Adrenal gland (tissue), 12 donors: Measurements from ENCODE around the gene PACSIN1. TPM values are rescaled to one million over a fixed set of nuclear protein-coding genes. Genes with fewer than 3 reads are reported as not detected.

Source experiments
- DNase-seq, 7 donors: peaks; one replicate each; pipeline ENCODE4 v3.0.0-alpha.2; 2019 to 2020
- H3K27ac ChIP-seq, 5 donors: fragments of 200-600 bp; sonication (generic) in 4 of 5; 1 replicate in 3 of 5; 2 replicates in 2 of 5; pipeline versions ENCODE4 v1.5.1 to v1.8.0; 2016 to 2020; ENCODE audit warnings: mild to moderate bottlenecking in 1 of 5
- H3K27me3 ChIP-seq: fragments of 200-600 bp; 2 replicates; pipeline ENCODE4 v1.8.0; 2021
- H3K36me3 ChIP-seq, 2 donors: fragments of 200-600 bp; replicated peaks in 1 of 2; 1 replicate in 1 of 2; 2 replicates in 1 of 2; pipeline versions ENCODE4 v1.5.1 to v1.8.0; 2018 to 2022
- H3K4me1 ChIP-seq, 2 donors: fragments of 200-600 bp; replicated peaks in 1 of 2; 1 replicate in 1 of 2; 2 replicates in 1 of 2; pipeline versions ENCODE4 v1.5.1 to v1.8.0; 2018 to 2021
- H3K4me3 ChIP-seq, 4 donors: fragments of 200-600 bp; sonication (generic) in 3 of 4; one replicate each; pipeline ENCODE4 v1.5.1; 2016 to 2018
- H3K9me3 ChIP-seq, 3 donors: fragments of 200-600 bp; sonication (generic) in 1 of 3; replicated peaks in 1 of 3; 1 replicate in 2 of 3; 2 replicates in 1 of 3; pipeline versions ENCODE4 v1.5.1 to v1.8.0; 2016 to 2021
- CTCF ChIP-seq, 6 experiments: fragments of 450-650 bp in 4 of 6; fragments of 200-600 bp in 2 of 6; sonication (generic) in 1 of 6; IDR thresholded peaks; 1 replicate in 5 of 6; 2 replicates in 1 of 6; pipeline versions ENCODE4 v1.5.1 to v1.8.0; 2016 to 2021; ENCODE audit warnings: antibody characterized with exemption in 6 of 6, mild to moderate bottlenecking in 2 of 6, moderate library complexity in 1 of 6
- POLR2A ChIP-seq, 2 donors: fragments of 450-650 bp; IDR thresholded peaks; one replicate each; pipeline ENCODE4 v1.6.1; 2017; ENCODE audit warnings: antibody characterized with exemption in 2 of 2, mild to moderate bottlenecking in 2 of 2, moderate library complexity in 1 of 2
- WGBS, 4 donors: extraction: QIAGEN DNeasy Blood & Tissue Kit in 2 of 4; methylation state at CpG; one replicate each; pipeline versions ENCODE4 v1.1.5 to v1.1.7; 2013 to 2017; 5-methylcytosine and 5-hydroxymethylcytosine counted together
- intact Hi-C, 2 donors: fragments of 100-400 bp; cut with DNase I; formaldehyde crosslinking; loops; one replicate each; pipeline versions ENCODE4 v1.14.1 to v1.15.0; 2022 to 2023
- polyA plus RNA-seq, 3 donors: library from polyadenylated mRNA; stranded (reverse); fragments of 200-250 nt in 2 of 3; fragments of 350-450 nt in 1 of 3; fragmentation: Illumina TruSeq in 1 of 3; extraction: RNeasy Lipid Tissue Mini Kit (QIAGEN cat#74804) in 1 of 3; gene quantifications; one replicate each; pipeline ENCODE4 v1.2.3, GENCODE V29; 2013 to 2014
- total RNA-seq, 9 donors: library from RNA; depleted of rRNA in 4 of 9; stranded (reverse); fragments of >200 nt in 4 of 9; fragments of 120-200 nt in 1 of 9; fragmentation: NEBNext Ultra II Directional in 1 of 9; extraction: Animal tissue kit (Norgen Biotek cat#: 25700) in 1 of 9; gene quantifications; one replicate each; pipeline versions ENCODE4 v1.1.0 to v1.2.4, GENCODE V29; 2013 to 2023
- donor health status: healthy with polysubstance abuse.
- donor health status: Bipolar disorder and iron deficiency.
- donor health status: DM: yes; HTN: yes; CAD: no.
- donor health status: DM: no; HTN: no; CAD: no.
- donor health status: DM: no; HTN: no; CAD: no.
- donor health status: DM: yes; HTN: yes; CAD: no.

The PACSIN1 gene
- total and polyA plus RNA-seq, 12 donors = 0.19 to 2.9 (median 0.73) TPM; not detected in 2

- H3K27ac ChIP-seq = no peak overlapping the region
- intact Hi-C loops = no loop called here
- no peak for DNase-seq
- TF ChIP-seq POLR2A (IDR thresholded peaks at IDR 0.05) (no peak), CTCF (IDR thresholded peaks at IDR 0.05) (no peak)
- H3K36me3 ChIP-seq = no peaks in the 10 kb centered on the region
- no peaks in the 10 kb centered on the region for H3K9me3 ChIP-seq
- no peak overlapping the region for H3K4me3 ChIP-seq
- H3K4me1 ChIP-seq = peaks cover 5 to 7% of the 10 kb centered on the region in 2 donors
- 56 to 96% (median 80%) methylated on average over 3 to 5 of the region's 5 CpGs for WGBS, 4 donors
- H3K27me3 ChIP-seq = no peaks in the 10 kb centered on the region
These were observed 21.7 kb downstream of the PACSIN1 start for GRCh38 chr6:34487536-34487935.

GRCh38 chr6:34489207-34489805 is 23.4 kb downstream of the PACSIN1 start:
- H3K27me3 ChIP-seq = no peaks in the 10 kb centered on the region
- H3K9me3 ChIP-seq = no peaks in the 10 kb centered on the region
- H3K4me1 ChIP-seq = peaks cover 5 to 7% of the 10 kb centered on the region in 2 donors
- no peak for DNase-seq
- WGBS, 4 donors = 73 to 90% (median 83%) methylated on average over 6 to 9 of the region's 9 CpGs
- TF ChIP-seq POLR2A (IDR thresholded peaks at IDR 0.05) = no peak
- TF ChIP-seq CTCF (IDR thresholded peaks at IDR 0.05) = no peak
- no peaks in the 10 kb centered on the region for H3K36me3 ChIP-seq
- intact Hi-C loops = no loop called here
- H3K27ac ChIP-seq = no peak overlapping the region
- no peak overlapping the region for H3K4me3 ChIP-seq

GRCh38 chr6:34490390-34491090 is 24.7 kb downstream of the PACSIN1 start:
- Histone ChIP-seq H3K27me3 (no peaks in the 10 kb centered on the region), H3K27ac (no peak overlapping the region), H3K9me3 (no peaks in the 10 kb centered on the region), H3K4me3 (no peak overlapping the region), H3K36me3 (no peaks in the 10 kb centered on the region), H3K4me1 (peaks cover 5 to 7% of the 10 kb centered on the region in 2 donors)
- 73 to 80% (median 75%) methylated on average over 16 to 20 of the region's 20 CpGs for WGBS, 4 donors
- intact Hi-C loops = no loop called here
- DNase-seq = no peak
- no peak for TF ChIP-seq POLR2A (IDR thresholded peaks at IDR 0.05)
- no peak for TF ChIP-seq CTCF (IDR thresholded peaks at IDR 0.05)

- DNase-seq = peak in 5 of 7 donors; percentile 30 to 57 (median 52)
- Histone ChIP-seq H3K36me3 (no peaks in the 10 kb centered on the region), H3K4me3 (no peak overlapping the region), H3K9me3 (no peaks in the 10 kb centered on the region), H3K27ac (no peak overlapping the region), H3K27me3 (no peaks in the 10 kb centered on the region), H3K4me1 (peaks cover 5 to 7% of the 10 kb centered on the region in 2 donors)
- WGBS, 4 donors = 24 to 37% (median 30%) methylated on average over 10 of the region's 10 CpGs
- TF ChIP-seq POLR2A (IDR thresholded peaks at IDR 0.05) = no peak
- TF ChIP-seq CTCF (IDR thresholded peaks at IDR 0.05) = no peak
- intact Hi-C loops = no loop called here
These were observed 25.2 kb downstream of the PACSIN1 start for GRCh38 chr6:34491091-34491430.
